Gastroesophageal sphincter (tissue), 3 donors: Measurements from ENCODE around the gene IDH3G.

Experiments
- POLR2A ChIP-seq, 2 donors: fragments of 450-650 bp; IDR thresholded peaks; one replicate each; pipeline ENCODE4 v1.6.1; 2017; ENCODE audit warnings: antibody characterized with exemption in 2 of 2, mild to moderate bottlenecking in 2 of 2, moderate library complexity in 1 of 2
- TF ChIP-seq, protein P1 (sequence below), 4 experiments: fragments of 200-600 bp in 2 of 4; fragments of 450-650 bp in 2 of 4; sonication (generic) in 1 of 4; IDR thresholded peaks; one replicate each; pipeline ENCODE4 v1.5.1; 2017 to 2019; ENCODE audit warnings: antibody characterized with exemption in 4 of 4, mild to moderate bottlenecking in 2 of 4, moderate library complexity in 2 of 4

GRCh38 chrX:153780678-153781427 lies 13.3 kb downstream of the IDH3G start, which contains the start of gene SRPK3:
- TF ChIP-seq, protein P1, sequence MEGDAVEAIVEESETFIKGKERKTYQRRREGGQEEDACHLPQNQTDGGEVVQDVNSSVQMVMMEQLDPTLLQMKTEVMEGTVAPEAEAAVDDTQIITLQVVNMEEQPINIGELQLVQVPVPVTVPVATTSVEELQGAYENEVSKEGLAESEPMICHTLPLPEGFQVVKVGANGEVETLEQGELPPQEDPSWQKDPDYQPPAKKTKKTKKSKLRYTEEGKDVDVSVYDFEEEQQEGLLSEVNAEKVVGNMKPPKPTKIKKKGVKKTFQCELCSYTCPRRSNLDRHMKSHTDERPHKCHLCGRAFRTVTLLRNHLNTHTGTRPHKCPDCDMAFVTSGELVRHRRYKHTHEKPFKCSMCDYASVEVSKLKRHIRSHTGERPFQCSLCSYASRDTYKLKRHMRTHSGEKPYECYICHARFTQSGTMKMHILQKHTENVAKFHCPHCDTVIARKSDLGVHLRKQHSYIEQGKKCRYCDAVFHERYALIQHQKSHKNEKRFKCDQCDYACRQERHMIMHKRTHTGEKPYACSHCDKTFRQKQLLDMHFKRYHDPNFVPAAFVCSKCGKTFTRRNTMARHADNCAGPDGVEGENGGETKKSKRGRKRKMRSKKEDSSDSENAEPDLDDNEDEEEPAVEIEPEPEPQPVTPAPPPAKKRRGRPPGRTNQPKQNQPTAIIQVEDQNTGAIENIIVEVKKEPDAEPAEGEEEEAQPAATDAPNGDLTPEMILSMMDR (IDR thresholded peaks at IDR 0.05) = no peak
- TF ChIP-seq POLR2A (IDR thresholded peaks at IDR 0.05) = no peak
